Activated T-helper 1 cell treated with anti-CD3 and anti-CD28 coated beads, Interleukin-2, amount 50 U/mL, for 16 hours (primary cell): ENCODE data around the gene ABCB10.
A peak's percentile ranks its signal among the peaks of the same experiment; 100 is the strongest.
"Not testable (repeated sequence)": the region's sequence is repeated elsewhere in the genome, so short reads cannot be mapped to it uniquely, and the experiment has no call there.

Experiments used
- DNase-seq, 2 donors: peaks; one replicate each; pipeline ENCODE4 v3.0.0-alpha.2; 2020; ENCODE audit warnings: low read depth in 1 of 2, low spot score in 1 of 2

Gene ABCB10

GRCh38 chr1:229537894-229538293, 20.6 kb downstream of the ABCB10 start:
- no peak for DNase-seq

- DNase-seq, result no peak
These were observed 21.5 kb downstream of the ABCB10 start for GRCh38 chr1:229536982-229537381.

DNA sequence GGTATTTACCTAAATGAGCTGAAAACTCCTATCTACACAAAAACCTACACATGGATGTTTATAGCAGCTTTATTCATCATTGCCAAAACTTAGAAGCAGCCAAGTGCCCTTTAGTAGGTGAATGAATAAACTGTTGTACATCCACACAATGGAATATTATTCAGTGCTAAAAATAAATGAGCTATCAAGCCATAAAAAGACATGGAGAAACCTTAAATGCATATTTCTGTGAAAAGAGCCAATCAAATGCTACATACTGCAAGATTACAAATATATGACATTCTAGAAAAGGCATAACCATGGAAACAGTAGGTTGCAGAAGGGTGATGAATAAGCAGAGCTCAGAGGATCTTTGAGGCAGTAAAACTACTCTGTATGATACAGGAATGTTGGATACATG, 23.3 kb downstream of the ABCB10 start:
- DNase-seq, result no peak

- DNase-seq, result no peak
These were observed 27.2 kb downstream of the ABCB10 start for GRCh38 chr1:229531326-229531725.

DNA sequence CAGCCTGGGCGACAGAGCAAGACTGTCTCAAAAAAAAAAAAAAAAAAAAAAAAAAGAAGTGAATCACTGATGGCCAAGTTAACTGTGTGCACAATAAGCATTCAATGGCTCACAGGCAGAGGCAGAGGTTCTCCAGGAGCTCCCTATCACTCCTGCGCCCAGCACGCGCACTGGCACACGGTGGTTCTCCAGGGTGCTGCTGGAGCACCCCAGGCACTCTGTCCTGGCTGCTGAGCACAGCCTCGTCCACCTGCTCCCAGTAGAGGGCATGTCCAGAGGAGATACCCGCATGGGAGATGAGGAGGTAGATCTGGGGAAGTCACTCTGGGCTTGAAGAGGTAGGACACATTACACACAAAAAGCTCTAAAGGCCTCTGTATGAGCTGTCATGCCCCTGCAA, 28.9 kb downstream of the ABCB10 start:
- DNase-seq, result no peak

- DNase-seq, result no peak
These were observed 31.8 kb downstream of the ABCB10 start for GRCh38 chr1:229526695-229527094.

DNA sequence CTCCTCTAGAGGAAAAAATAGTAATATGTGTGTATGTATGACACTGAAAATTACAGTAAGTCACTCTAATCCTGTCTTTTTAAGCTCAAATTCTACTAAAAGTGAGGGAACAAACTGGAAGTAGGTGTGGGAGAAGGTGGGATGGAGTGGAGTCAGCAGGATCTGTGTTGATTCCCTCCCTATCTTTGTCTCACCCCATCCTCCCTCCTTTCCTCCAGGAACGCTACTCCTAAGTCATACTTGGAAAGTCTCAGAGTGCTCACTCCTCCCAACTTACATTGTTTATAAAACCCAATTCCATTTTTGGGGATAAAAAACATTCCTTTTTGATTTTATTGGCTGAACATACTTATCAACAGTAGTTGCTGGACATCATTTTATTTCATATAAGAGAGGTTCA, 35.5 kb downstream of the ABCB10 start:
- no peak for DNase-seq

DNA sequence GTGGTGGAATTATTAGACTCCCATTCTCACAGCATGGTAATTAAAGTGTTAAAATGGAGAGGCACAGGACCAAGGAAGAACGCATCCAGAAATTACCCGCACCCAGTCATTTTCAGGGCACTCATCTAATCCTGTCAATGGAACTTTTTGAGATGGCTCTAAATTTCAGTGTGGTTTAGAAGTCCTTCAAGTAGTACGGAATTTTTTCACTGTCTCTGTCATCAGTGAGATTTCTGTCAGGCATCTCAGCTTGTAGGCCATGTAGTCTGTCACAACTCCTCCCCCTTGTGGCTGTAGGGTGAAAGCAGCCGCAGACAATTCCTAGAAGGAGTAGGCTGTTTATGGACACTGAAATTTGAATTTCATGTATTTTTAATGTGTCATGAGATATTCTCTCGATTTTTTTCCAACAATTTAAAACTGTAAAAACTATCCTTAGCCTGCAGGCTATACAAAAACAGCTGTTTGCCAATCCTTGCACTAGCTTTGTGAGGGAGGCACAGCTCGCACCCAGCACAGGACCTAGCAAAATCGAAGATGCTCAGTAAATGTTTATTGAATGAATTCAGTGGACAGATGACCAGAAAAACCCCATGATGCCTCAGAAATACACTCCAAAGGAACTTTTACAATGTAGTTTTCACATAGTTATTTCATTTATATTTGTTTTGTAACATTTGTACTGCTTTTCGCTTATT, 43.8 kb downstream of the ABCB10 start:
- peak in 1 of 2 donors; percentile 37 for DNase-seq

- DNase-seq, result not testable (repeated sequence)
These were observed 46.9 kb downstream of the ABCB10 start for GRCh38 chr1:229511625-229512024.

DNA sequence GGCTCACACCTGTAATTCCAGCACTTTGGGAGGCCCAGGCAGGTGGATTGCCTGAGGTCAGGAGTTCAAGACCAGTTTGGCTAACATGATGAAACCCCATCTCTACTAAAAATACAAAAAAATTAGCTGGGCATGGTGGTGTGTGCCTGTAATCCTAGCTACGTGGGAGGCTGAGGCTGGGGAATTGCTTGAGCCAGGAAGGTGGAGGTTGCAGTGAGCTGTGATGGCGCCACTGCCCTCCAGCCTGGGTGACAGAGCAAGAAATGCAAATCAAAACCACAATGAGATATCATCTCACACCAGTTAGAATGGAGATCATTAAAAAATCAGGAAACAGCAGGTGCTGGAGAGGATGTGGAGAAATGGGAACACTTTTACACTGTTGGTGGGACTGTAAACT, 47.3 kb downstream of the ABCB10 start:
- DNase-seq, result not testable (repeated sequence)

GRCh38 chr1:229509576-229509975, 48.9 kb downstream of the ABCB10 start:
- DNase-seq, result no peak

DNA sequence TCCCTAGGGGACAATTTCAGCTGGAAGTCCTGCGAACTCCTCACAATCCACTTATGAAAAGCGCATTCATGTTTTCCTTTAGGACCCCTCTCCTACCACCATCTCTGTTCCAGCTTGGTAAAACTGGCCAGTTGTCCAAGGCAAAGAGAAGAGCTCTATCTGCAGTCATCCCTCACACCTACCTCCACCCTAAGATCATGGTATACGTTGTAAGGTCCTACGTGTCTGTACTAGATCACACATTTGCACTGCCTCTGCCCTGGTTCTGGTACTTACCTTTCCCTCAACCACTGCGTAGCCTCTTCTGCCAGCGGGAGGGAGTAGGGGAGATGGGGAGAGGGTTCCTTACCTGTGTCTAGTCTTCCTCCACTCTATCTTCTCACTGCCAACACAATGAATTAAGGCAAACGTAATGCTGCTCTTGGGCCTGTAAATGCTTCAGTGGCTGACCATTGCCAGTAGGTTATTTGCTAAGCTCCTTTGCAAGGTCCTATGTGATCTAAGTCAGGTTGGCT, 49.6 kb downstream of the ABCB10 start:
- no peak for DNase-seq

- peak; percentile 96 to 99 for DNase-seq
These were observed 50.3 kb downstream of the ABCB10 start, which contains the start of gene NUP133 for GRCh38 chr1:229507951-229508822. NUP133 (minus strand) TSS chr1:229508341; CDS start chr1:229508249, 92 bp downstream.

DNA sequence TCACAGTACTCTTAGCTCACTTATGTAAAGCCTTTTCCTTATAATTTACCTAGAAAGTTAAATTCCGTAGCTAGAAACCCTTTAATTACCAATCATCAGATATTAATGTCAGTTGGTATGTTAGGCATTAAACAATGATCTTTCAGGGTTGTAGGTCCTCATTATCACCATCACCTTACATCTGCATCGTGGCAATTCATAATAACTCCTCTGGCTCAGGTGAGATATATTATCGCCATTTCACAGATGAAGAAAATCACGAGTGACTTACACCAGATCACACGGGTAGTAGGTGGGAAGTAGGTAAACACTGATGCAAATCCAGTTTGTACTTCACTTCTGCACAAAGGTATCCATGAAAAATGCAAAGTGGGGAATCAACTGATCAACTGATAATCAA, 51.0 kb downstream of the ABCB10 start:
- no peak for DNase-seq

GRCh38 chr1:229506633-229507032, 51.9 kb downstream of the ABCB10 start:
- no peak for DNase-seq

DNA sequence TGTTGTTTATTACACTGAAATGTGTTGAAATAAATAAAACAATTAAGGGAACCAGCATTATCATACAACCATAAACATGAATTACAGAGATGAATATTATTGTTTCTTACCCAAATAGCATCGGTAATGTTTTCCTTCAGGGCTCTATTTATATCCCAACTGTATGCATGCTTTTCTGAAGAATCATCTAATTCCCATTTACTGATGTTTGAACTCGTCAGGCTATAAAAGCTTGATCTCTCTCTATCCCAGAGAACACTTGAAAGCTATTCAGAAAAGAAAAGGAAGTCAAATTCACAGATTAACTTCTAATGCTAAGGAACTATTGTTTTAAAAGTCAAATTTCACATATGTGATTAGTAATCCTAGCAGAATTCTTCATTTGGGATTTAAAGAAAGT, 62.7 kb downstream of the ABCB10 start:
- no peak for DNase-seq

- no peak for DNase-seq
These were observed 71.3 kb downstream of the ABCB10 start for GRCh38 chr1:229487181-229487580.

DNA sequence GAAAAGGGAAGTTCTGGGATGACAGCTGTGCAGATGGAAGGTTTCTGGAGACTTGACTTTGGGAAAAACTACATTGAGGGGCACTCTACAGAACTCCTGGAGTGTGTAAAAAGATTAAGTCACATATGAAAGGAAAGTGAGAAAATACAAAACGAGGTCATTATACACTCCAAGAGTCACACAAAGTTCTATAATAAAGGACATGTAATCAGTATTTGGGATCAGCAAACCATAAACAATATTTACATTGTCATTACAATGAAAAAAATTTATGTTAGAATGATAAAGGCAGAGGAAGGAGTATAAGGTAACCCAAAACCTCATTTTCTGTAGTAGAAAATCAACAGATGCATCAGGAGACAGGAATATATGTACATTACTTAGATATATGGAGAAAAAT, 73.2 kb downstream of the ABCB10 start:
- no peak for DNase-seq

GRCh38 chr1:229482511-229482910, 76.0 kb downstream of the ABCB10 start:
- DNase-seq, result no peak

DNA sequence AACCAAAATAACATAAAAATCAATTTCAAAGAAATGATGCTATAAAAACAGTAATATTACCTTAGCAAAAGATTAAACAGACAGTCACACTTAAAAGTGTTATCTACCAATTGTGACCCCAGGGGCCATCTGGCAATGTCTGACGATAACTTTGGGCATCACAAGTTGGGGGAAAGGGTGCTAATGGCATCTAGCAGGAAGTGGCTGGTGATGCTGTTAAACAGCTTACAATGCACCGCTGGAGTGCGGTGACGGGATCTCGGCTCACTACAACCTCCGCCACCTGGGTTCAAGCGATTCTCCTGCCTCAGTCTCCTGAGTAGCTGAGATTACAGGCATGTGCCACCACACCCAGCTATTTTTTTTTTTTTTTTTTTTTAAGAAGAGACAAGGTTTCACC, 78.0 kb downstream of the ABCB10 start:
- no peak for DNase-seq

DNA sequence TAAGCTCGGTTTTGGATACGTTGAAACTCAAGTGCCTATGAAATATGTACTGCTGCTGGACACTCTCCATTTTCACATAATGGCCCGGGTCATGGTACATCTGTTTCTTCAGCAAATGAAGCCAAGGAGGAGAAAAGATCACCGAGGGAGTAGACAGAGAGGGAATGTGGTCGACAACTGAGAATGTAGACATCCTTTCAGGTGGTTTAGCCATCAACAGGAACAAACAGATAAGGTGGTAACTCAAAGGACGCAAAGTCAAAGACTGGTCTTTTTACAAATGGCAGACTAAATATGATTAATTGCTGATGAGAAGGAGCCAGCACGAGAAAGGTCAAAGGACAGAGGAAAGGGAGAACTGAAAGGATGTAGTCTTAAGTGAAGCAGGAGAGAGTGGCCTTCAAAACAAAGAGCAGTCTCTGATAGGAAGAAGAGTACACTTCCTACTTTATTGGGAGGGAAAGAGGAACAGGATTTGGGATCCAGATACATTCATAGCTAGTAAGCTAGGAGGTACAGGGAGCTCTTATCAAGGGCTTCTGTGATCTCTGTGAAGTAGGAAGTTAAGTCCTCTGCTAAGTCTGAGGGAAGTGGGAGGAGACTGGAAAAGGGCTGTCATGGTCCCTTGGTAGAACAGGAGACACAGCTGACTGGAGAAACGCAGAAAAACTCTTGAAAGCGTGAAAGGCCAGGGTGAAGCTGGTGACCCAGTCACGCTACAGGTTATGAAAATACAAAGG, 78.7 kb downstream of the ABCB10 start:
- DNase-seq, result no peak
